ENCODE data around the gene FKBP7.

The FKBP7 gene

DNA sequence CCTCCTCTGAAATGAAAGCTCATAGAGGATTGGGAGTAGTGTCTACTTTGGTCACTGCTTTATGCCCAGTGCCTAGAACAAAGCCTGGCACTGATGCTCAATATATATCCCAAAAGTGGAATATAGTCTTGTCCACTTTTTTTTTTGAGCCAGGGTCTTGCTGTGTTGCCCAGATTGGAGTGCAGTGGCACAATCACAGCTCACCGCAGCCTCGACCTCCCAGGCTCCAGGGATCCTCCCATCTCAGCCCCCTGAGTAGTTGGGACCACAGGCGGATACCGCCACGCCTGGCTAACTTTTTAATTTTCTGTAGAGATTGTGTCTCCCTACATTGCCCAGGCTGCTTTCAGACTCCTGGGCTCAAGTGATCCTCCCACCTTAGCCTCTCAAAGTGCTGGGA, 3.8 kb downstream of the FKBP7 start:
- TF ChIP-seq POLR2AphosphoS5 (IDR thresholded peaks at IDR 0.05; ENCODE audit: low read depth, low read length) (no peak), FOXP2 (optimal IDR thresholded peaks at IDR 0.05; ENCODE audit: borderline replicate concordance, extremely low read depth, extremely low read length, insufficient read depth) (no peak), TAF1 (IDR thresholded peaks at IDR 0.05; ENCODE audit: borderline replicate concordance, insufficient read depth, low read length) (no peak), SIN3A (IDR thresholded peaks at IDR 0.05; ENCODE audit: borderline replicate concordance, insufficient read depth, low read length) (no peak)
- TF ChIP-seq, protein P1, sequence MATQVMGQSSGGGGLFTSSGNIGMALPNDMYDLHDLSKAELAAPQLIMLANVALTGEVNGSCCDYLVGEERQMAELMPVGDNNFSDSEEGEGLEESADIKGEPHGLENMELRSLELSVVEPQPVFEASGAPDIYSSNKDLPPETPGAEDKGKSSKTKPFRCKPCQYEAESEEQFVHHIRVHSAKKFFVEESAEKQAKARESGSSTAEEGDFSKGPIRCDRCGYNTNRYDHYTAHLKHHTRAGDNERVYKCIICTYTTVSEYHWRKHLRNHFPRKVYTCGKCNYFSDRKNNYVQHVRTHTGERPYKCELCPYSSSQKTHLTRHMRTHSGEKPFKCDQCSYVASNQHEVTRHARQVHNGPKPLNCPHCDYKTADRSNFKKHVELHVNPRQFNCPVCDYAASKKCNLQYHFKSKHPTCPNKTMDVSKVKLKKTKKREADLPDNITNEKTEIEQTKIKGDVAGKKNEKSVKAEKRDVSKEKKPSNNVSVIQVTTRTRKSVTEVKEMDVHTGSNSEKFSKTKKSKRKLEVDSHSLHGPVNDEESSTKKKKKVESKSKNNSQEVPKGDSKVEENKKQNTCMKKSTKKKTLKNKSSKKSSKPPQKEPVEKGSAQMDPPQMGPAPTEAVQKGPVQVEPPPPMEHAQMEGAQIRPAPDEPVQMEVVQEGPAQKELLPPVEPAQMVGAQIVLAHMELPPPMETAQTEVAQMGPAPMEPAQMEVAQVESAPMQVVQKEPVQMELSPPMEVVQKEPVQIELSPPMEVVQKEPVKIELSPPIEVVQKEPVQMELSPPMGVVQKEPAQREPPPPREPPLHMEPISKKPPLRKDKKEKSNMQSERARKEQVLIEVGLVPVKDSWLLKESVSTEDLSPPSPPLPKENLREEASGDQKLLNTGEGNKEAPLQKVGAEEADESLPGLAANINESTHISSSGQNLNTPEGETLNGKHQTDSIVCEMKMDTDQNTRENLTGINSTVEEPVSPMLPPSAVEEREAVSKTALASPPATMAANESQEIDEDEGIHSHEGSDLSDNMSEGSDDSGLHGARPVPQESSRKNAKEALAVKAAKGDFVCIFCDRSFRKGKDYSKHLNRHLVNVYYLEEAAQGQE (IDR thresholded peaks at IDR 0.05; ENCODE audit: insufficient read depth in 1 of 2, low read depth in 2 of 2, low read length in 2 of 2) = no peak

DNA sequence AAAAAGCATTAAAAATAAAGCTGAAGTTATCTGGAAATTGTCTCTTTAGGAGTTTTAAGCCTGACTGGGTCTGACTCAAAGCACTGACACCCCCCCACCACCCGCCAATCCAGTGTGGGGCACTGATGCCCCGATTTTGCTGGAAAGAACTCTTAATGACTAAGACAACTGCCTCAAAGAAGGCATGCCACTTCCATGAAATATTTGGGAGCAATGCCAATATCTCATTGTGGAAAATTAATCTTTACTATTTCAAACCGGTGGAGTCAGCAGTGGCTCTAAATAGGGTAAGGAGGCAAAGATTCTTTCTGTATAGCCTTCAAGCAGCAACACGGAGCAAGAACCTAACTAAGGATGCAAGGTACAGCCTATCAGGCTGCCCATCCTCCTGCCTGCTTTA, 4.5 kb downstream of the FKBP7 start:
- TF ChIP-seq TAF1 (IDR thresholded peaks at IDR 0.05; ENCODE audit: borderline replicate concordance, insufficient read depth, low read length) = no peak
- TF ChIP-seq, protein P1 (IDR thresholded peaks at IDR 0.05; ENCODE audit: insufficient read depth in 1 of 2, low read depth in 2 of 2, low read length in 2 of 2) = no peak
- no peak for TF ChIP-seq SIN3A (IDR thresholded peaks at IDR 0.05; ENCODE audit: borderline replicate concordance, insufficient read depth, low read length)
- TF ChIP-seq POLR2AphosphoS5 (IDR thresholded peaks at IDR 0.05; ENCODE audit: low read depth, low read length) = no peak
- no peak for TF ChIP-seq FOXP2 (optimal IDR thresholded peaks at IDR 0.05; ENCODE audit: borderline replicate concordance, extremely low read depth, extremely low read length, insufficient read depth)

DNA sequence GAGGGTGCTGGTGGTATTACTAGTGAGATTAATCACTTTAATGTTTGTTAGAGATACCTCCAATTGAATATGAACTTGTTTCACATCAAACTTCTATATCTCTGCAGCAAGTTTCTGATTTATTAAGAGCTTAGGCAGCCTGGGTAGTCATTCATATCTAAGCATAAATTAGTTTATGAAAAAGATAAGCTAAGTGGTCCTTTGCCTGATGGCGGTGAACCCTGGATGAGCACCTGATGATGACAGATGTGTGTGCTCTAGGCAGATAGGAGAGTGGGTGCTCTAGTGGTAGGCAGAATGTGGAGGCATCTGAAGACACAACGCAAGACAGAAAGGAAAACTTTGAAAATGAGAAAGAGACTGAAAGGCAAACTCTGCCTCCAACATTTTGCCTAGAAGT, 5.0 kb downstream of the FKBP7 start:
- TF ChIP-seq SIN3A (IDR thresholded peaks at IDR 0.05; ENCODE audit: borderline replicate concordance, insufficient read depth, low read length) (no peak), FOXP2 (optimal IDR thresholded peaks at IDR 0.05; ENCODE audit: borderline replicate concordance, extremely low read depth, extremely low read length, insufficient read depth) (no peak), TAF1 (IDR thresholded peaks at IDR 0.05; ENCODE audit: borderline replicate concordance, insufficient read depth, low read length) (no peak), POLR2AphosphoS5 (IDR thresholded peaks at IDR 0.05; ENCODE audit: low read depth, low read length) (no peak)
- TF ChIP-seq, protein P1 (IDR thresholded peaks at IDR 0.05; ENCODE audit: insufficient read depth in 1 of 2, low read depth in 2 of 2, low read length in 2 of 2) = no peak

DNA sequence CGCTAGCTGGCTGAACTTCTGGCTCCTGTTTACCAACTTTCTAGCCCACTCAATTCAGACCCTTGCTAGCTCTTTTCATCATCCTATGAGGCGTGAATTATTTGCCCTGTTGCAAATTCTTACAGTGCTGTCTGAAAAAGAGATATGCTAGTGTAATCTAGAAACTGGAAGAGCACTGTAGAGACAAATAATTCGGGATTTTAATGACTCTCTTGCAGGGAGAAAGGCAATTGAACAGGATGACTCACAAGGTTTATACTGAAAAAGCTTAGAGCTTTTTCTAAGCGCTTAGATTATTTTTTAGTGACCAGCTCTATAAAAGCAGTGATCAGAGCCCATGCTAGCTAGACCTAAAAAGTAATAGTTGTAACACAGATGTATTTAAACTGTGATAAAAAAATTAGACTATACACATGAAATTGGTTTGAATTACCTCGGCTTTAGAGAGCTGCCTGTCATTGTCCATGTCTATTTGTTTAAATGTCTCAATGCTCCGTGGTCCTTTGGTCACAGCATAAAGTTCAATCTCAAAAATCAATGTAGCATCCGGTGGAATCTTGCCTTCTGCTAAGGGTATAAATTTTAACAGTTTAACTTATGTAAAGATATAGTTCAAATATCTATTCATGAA, 9.1 kb downstream of the FKBP7 start:
- TF ChIP-seq SIN3A (IDR thresholded peaks at IDR 0.05; ENCODE audit: borderline replicate concordance, insufficient read depth, low read length) = no peak
- TF ChIP-seq POLR2AphosphoS5 (IDR thresholded peaks at IDR 0.05; ENCODE audit: low read depth, low read length) = no peak
- TF ChIP-seq, protein P1 (IDR thresholded peaks at IDR 0.05; ENCODE audit: insufficient read depth in 1 of 2, low read depth in 2 of 2, low read length in 2 of 2) = no peak
- no peak for TF ChIP-seq FOXP2 (optimal IDR thresholded peaks at IDR 0.05; ENCODE audit: borderline replicate concordance, extremely low read depth, extremely low read length, insufficient read depth)
- no peak for TF ChIP-seq TAF1 (IDR thresholded peaks at IDR 0.05; ENCODE audit: borderline replicate concordance, insufficient read depth, low read length)

Data from PFSK-1 (cell line).